ENCODE measurements around the gene PLEKHD1. TPM values are rescaled to one million over a fixed set of nuclear protein-coding genes. Genes with fewer than 3 reads are reported as not detected.

PLEKHD1 gene
- total RNA-seq (2012; rRNA removed) = not detected in 2 replicates

DNA sequence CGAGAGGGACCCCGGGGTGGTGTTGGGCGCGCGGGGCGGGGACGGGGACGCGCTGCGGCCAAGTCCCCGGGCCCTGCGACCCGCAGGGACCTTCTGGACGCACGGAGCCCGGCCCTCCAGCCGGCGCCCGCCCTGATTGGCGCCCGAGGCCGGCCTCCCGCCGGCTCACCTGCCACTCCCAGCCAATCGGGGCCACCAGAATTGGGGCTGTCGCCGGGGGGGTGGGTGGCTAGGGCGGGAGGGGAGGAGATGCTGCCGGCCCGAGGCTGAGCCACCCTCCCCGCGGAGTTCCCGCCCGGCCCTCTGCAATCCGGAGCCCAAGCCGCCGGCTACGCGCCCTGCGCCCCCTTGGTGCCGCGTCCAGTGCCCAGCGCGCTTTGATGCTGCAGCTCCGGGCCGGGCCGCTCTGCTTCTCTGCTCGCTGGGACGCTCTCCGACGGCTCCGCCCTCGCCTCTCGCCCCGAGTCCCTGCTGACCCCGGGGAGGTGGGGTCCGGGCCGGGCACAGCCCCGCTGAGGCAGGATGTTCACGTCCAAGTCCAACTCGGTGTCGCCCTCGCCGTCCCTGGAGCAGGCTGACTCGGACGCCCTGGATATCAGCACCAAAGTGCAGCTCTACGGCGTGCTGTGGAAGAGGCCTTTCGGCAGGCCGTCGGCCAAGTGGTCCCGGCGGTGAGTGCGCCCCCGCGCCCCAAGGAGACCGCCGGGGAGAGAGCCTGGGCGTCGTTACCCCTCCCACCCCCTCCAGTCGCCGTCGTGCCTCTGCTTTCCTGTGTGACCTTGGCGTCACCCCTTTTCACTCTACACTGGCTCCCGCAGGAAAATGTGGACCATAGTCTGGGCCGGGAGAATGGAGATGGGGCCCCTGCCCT lies at the start of gene PLEKHD1:
Gene PLEKHD1, plus strand, starts transcription at position 285 of the 871 bp plus-strand sequence. Its CDS starts 238 bp downstream, at position 523.
- Histone ChIP-seq H3K4me1 (ENCODE audit: control insufficient read depth, insufficient read depth, low read length) (peaks cover 13% of the 10 kb centered on the region), H3K9me3 (replicated peaks; ENCODE audit: low read length) (no peaks in the 10 kb centered on the region), H3K27me3 (ENCODE audit: control insufficient read depth, insufficient read depth, low read length) (peaks cover 74% of the 10 kb centered on the region), H3K4me2 (ENCODE audit: low read length) (peak within 1 kb of the TSS; percentile 75), H3K4me3 (ENCODE audit: low read length) (peak within 1 kb of the TSS; percentile 56), H3K9ac (ENCODE audit: low read depth, low read length) (no peak within 1 kb of the TSS), H3K36me3 (ENCODE audit: insufficient read depth, low read length) (no peaks in the 10 kb centered on the region)

DNA sequence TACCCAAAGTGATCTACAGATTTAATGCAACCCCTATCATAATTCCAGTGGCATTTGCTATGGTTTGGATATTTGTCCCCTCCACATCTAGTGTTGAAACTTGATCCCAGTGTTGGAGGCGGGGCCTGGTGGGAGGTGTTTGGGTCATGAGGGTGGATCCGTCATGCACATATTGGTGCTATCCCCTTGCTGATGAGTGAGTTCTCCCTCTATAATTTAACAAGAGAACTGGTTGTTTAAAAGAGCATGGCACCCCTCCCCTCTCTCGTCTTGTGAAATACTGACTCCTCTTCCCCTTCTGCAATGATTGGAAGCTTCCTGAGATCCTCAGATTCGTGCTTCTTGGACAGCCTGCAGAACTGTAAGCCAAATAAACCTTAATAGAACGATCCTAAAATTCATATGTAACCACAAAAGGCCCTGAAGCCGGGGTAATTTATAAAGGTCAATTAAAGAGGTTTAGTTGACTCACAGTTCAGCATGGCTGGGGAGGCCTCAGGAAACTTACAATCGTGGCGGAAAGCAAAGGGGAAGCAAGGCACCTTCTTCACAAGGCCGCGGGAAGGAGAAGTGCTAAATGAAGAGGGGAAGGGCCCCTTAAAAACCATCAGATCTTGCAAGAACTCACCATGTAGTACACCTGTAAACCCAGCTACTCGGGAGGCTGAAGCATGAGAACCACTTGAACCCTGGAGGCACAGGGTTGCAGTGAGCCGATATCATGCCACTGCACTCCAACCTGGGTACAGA lies 44.8 kb upstream of the PLEKHD1 start:
- peaks cover 5% of the 10 kb centered on the region for H3K4me1 ChIP-seq (ENCODE audit: control insufficient read depth, insufficient read depth, low read length)
- no peaks in the 10 kb centered on the region for H3K27me3 ChIP-seq (ENCODE audit: control insufficient read depth, insufficient read depth, low read length)
- peaks cover 4% of the 10 kb centered on the region for H3K36me3 ChIP-seq (ENCODE audit: insufficient read depth, low read length)
- no peaks in the 10 kb centered on the region for H3K9me3 ChIP-seq (replicated peaks; ENCODE audit: low read length)
- H3K9ac ChIP-seq (ENCODE audit: low read depth, low read length) = no peak overlapping the region
- H3K4me2 ChIP-seq (ENCODE audit: low read length) = no peak overlapping the region
- H3K4me3 ChIP-seq (ENCODE audit: low read length) = no peak overlapping the region

DNA sequence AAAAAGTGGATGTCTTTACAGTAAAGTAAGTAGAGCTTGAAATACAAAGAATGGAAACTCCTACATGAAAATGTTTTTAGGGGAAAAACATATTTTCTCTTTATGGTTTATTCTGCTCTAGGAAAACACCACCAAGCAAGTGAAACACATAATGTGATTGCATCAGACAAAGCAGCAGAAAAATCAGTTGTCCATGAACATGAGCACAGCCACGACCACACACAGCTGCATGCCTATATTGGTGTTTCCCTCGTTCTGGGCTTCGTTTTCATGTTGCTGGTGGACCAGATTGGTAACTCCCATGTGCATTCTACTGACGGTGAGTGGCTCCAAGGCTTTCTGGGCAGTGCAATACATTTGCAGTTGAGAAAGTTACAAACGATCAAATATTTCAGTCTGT lies 42.6 kb upstream of the PLEKHD1 start:
- Histone ChIP-seq H3K27me3 (ENCODE audit: control insufficient read depth, insufficient read depth, low read length) (no peaks in the 10 kb centered on the region), H3K36me3 (ENCODE audit: insufficient read depth, low read length) (peaks cover 4% of the 10 kb centered on the region), H3K4me3 (ENCODE audit: low read length) (no peak overlapping the region), H3K4me2 (ENCODE audit: low read length) (no peak overlapping the region), H3K9ac (ENCODE audit: low read depth, low read length) (no peak overlapping the region), H3K9me3 (replicated peaks; ENCODE audit: low read length) (no peaks in the 10 kb centered on the region), H3K4me1 (ENCODE audit: control insufficient read depth, insufficient read depth, low read length) (peaks cover 5% of the 10 kb centered on the region)

DNA sequence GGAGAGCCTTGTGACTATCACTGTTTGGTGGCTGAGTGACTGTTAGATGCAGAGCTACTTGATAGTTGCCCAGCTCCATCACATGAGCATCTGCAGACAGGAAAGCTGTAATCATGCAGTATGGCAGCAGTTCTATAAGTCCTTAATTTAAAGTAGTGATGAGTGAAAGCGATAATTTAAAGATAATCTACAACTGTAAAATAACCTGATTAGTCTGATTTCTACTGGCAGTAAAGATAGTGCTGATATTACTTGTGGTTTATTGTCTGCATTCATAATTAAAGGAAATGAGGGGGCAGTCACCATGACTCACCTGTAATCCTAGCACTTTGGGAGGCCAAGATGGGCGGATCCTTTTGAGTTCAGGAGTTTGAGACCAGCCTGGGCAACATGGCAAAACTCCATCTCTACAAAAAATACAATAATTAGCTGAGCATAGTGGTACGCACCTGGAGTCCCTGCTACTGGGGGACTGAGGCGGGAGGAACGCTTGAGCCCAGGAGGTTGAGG lies 41.2 kb upstream of the PLEKHD1 start:
- Histone ChIP-seq H3K4me2 (ENCODE audit: low read length) (no peak overlapping the region), H3K9ac (ENCODE audit: low read depth, low read length) (no peak overlapping the region), H3K27me3 (ENCODE audit: control insufficient read depth, insufficient read depth, low read length) (no peaks in the 10 kb centered on the region), H3K36me3 (ENCODE audit: insufficient read depth, low read length) (peaks cover 4% of the 10 kb centered on the region), H3K9me3 (replicated peaks; ENCODE audit: low read length) (no peaks in the 10 kb centered on the region), H3K4me3 (ENCODE audit: low read length) (no peak overlapping the region), H3K4me1 (ENCODE audit: control insufficient read depth, insufficient read depth, low read length) (peaks cover 5% of the 10 kb centered on the region)

DNA sequence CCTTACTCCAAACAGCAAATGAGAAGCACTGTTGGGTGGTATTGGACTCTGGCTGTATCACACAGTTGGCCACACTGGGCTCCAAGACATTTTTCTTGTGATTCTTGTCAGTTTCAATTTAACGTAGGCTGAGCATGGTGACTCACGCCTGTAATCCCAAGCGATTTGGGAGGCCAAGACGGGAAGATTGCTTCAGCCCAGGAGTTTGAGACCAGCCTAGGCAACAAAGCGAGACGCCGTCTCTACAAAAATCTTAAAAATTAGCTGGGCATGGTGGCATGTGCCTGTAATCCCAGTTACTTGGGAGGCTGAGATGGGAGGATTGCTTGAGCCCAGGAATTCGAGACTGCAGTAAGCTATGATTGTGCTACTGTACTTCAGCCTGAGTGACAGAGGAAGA lies 35.3 kb upstream of the PLEKHD1 start:
- H3K9ac ChIP-seq (ENCODE audit: low read depth, low read length) = no peak overlapping the region

DNA sequence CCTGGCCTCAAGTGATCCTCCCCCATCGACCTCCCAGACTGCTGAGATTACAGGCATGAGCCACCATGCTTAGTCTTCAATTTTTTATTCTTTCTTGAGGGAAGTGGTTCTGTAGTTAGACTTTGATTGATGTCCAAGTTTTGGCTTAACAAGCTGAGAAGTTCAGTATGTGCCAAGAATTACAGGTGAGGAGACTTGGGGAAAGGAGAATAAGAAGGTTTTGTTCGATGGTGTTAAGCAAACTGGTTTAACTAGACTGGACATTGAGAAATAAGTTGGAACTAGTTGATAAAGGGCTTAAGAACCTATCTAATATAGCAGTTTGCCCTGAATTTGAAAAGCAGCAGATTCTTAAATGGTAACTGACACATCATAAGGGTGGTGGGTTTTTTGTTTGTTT lies 32.6 kb upstream of the PLEKHD1 start:
- no peak overlapping the region for H3K4me2 ChIP-seq (ENCODE audit: low read length)
- H3K4me3 ChIP-seq (ENCODE audit: low read length) = no peak overlapping the region
- peaks cover 14% of the 10 kb centered on the region for H3K36me3 ChIP-seq (ENCODE audit: insufficient read depth, low read length)
- H3K4me1 ChIP-seq (ENCODE audit: control insufficient read depth, insufficient read depth, low read length) = no peaks in the 10 kb centered on the region
- no peaks in the 10 kb centered on the region for H3K27me3 ChIP-seq (ENCODE audit: control insufficient read depth, insufficient read depth, low read length)
- no peaks in the 10 kb centered on the region for H3K9me3 ChIP-seq (replicated peaks; ENCODE audit: low read length)
- no peak overlapping the region for H3K9ac ChIP-seq (ENCODE audit: low read depth, low read length)

More for the DNA sequence above, 35.3 kb upstream of the PLEKHD1 start:
- H3K27me3 ChIP-seq (ENCODE audit: control insufficient read depth, insufficient read depth, low read length) = no peaks in the 10 kb centered on the region
- no peak overlapping the region for H3K4me2 ChIP-seq (ENCODE audit: low read length)
- no peaks in the 10 kb centered on the region for H3K9me3 ChIP-seq (replicated peaks; ENCODE audit: low read length)
- no peaks in the 10 kb centered on the region for H3K36me3 ChIP-seq (ENCODE audit: insufficient read depth, low read length)
- H3K4me1 ChIP-seq (ENCODE audit: control insufficient read depth, insufficient read depth, low read length) = no peaks in the 10 kb centered on the region
- no peak overlapping the region for H3K4me3 ChIP-seq (ENCODE audit: low read length)

DNA sequence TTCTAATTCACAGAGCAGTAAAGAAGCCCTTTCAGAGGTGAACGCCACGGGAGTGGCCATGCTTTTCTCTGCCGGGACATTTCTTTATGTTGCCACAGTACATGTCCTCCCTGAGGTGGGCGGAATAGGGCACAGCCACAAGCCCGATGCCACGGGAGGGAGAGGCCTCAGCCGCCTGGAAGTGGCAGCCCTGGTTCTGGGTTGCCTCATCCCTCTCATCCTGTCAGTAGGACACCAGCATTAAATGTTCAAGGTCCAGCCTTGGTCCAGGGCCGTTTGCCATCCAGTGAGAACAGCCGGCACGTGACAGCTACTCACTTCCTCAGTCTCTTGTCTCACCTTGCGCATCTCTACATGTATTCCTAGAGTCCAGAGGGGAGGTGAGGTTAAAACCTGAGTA lies 26.2 kb upstream of the PLEKHD1 start:
- no peaks in the 10 kb centered on the region for H3K9me3 ChIP-seq (replicated peaks; ENCODE audit: low read length)
- no peaks in the 10 kb centered on the region for H3K4me1 ChIP-seq (ENCODE audit: control insufficient read depth, insufficient read depth, low read length)
- H3K36me3 ChIP-seq (ENCODE audit: insufficient read depth, low read length) = peaks cover 41% of the 10 kb centered on the region
- no peak overlapping the region for H3K9ac ChIP-seq (ENCODE audit: low read depth, low read length)
- no peak overlapping the region for H3K4me2 ChIP-seq (ENCODE audit: low read length)
- H3K27me3 ChIP-seq (ENCODE audit: control insufficient read depth, insufficient read depth, low read length) = no peaks in the 10 kb centered on the region
- no peak overlapping the region for H3K4me3 ChIP-seq (ENCODE audit: low read length)

DNA sequence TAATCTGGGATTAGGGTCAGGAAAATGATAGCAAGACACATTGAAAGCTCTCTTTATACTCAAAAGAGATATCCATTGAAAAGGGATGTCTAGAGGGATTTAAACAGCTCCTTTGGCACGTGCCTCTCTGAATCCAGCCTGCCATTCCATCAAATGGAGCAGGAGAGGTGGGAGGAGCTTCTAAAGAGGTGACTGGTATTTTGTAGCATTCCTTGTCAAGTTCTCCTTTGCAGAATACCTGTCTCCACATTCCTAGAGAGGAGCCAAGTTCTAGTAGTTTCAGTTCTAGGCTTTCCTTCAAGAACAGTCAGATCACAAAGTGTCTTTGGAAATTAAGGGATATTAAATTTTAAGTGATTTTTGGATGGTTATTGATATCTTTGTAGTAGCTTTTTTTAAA lies 25.4 kb upstream of the PLEKHD1 start:
- Histone ChIP-seq H3K4me3 (ENCODE audit: low read length) (no peak overlapping the region), H3K36me3 (ENCODE audit: insufficient read depth, low read length) (peaks cover 41% of the 10 kb centered on the region), H3K9ac (ENCODE audit: low read depth, low read length) (no peak overlapping the region)

DNA sequence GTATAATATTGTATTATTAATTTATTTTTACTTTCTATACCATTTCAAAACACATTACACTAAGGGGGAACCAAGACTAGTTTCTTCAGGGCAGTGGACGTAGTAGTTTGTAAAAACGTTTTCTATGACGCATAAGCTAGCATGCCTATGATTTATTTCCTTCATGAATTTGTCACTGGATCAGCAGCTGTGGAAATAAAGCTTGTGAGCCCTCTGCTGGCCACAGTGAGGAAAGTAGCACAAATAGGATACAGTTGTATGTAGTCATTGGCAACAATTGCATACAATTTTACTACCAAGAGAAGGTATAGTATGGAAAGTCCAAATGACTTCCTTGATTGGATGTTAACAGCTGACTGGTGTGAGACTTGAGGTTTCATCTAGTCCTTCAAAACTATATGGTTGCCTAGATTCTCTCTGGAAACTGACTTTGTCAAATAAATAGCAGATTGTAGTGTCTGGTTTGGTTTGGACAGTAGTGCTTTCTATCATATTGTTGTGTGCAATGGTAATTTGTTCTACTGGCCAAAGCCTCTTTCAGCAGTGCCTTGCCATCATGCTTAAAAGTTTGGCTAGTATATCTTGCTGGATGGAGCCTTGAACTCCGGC lies 24.3 kb upstream of the PLEKHD1 start:
- Histone ChIP-seq H3K27me3 (ENCODE audit: control insufficient read depth, insufficient read depth, low read length) (no peaks in the 10 kb centered on the region), H3K4me1 (ENCODE audit: control insufficient read depth, insufficient read depth, low read length) (peaks cover 5% of the 10 kb centered on the region), H3K4me2 (ENCODE audit: low read length) (no peak overlapping the region), H3K9ac (ENCODE audit: low read depth, low read length) (no peak overlapping the region), H3K9me3 (replicated peaks; ENCODE audit: low read length) (no peaks in the 10 kb centered on the region), H3K36me3 (ENCODE audit: insufficient read depth, low read length) (peaks cover 41% of the 10 kb centered on the region), H3K4me3 (ENCODE audit: low read length) (no peak overlapping the region)

More for the DNA sequence above, 25.4 kb upstream of the PLEKHD1 start:
- H3K27me3 ChIP-seq (ENCODE audit: control insufficient read depth, insufficient read depth, low read length) = no peaks in the 10 kb centered on the region
- no peak overlapping the region for H3K4me2 ChIP-seq (ENCODE audit: low read length)
- no peaks in the 10 kb centered on the region for H3K9me3 ChIP-seq (replicated peaks; ENCODE audit: low read length)
- no peaks in the 10 kb centered on the region for H3K4me1 ChIP-seq (ENCODE audit: control insufficient read depth, insufficient read depth, low read length)

DNA sequence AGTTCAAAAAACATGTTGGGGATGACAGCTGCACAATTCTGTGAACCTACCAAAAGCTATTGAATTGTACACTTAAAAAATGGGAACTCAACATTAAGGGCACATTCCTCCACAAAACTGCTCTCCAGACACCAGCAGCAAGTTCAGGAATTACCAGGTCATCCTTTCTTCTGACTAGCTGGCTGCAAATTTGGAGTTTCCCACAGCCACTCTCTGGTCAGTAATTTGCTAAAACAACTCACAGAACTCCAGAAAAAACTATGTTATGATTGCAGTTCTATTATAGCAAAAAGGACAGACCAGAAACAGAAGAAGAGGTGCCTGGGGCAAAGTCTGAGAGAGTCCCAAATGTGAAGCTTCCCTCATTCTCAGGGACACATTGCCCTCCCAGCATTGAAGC lies 20.1 kb upstream of the PLEKHD1 start:
- H3K4me2 ChIP-seq (ENCODE audit: low read length) = no peak overlapping the region
- no peaks in the 10 kb centered on the region for H3K27me3 ChIP-seq (ENCODE audit: control insufficient read depth, insufficient read depth, low read length)
- H3K9ac ChIP-seq (ENCODE audit: low read depth, low read length) = no peak overlapping the region
- H3K4me3 ChIP-seq (ENCODE audit: low read length) = no peak overlapping the region
- H3K36me3 ChIP-seq (ENCODE audit: insufficient read depth, low read length) = peaks cover 17% of the 10 kb centered on the region
- no peaks in the 10 kb centered on the region for H3K9me3 ChIP-seq (replicated peaks; ENCODE audit: low read length)
- H3K4me1 ChIP-seq (ENCODE audit: control insufficient read depth, insufficient read depth, low read length) = peaks cover 5% of the 10 kb centered on the region

DNA sequence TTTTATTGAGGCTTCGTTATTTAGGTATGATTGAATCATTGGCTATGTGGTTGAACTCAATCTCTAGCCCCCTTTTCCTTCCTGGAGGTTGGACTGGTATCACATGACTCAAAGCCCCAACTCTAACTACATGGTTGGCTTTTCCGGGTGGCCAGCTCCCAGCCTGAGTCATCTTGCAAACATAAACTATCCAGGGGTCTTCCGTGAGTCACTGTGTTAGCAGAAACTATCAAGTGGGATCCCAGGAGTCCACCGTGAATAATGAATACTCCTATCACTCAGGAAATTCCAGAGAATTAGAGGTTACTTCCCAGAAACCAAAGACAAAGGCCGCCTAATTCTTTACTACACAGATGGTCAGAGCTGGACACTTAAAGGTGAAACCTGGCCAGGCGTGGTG lies 19.7 kb upstream of the PLEKHD1 start:
- Histone ChIP-seq H3K36me3 (ENCODE audit: insufficient read depth, low read length) (peaks cover 14% of the 10 kb centered on the region), H3K9me3 (replicated peaks; ENCODE audit: low read length) (no peaks in the 10 kb centered on the region), H3K4me3 (ENCODE audit: low read length) (no peak overlapping the region), H3K9ac (ENCODE audit: low read depth, low read length) (no peak overlapping the region), H3K4me1 (ENCODE audit: control insufficient read depth, insufficient read depth, low read length) (peaks cover 5% of the 10 kb centered on the region), H3K4me2 (ENCODE audit: low read length) (no peak overlapping the region), H3K27me3 (ENCODE audit: control insufficient read depth, insufficient read depth, low read length) (no peaks in the 10 kb centered on the region)

All from skeletal muscle satellite cell (primary cell).